Caco-2 (cell line): ENCODE data around the gene SKIC2. TPM values are rescaled to one million over a fixed set of nuclear protein-coding genes. Genes with fewer than 3 reads are reported as not detected.
"Not testable (repeated sequence)": the region's sequence is repeated elsewhere in the genome, so short reads cannot be mapped to it uniquely, and the experiment has no call there.

Experiments
- BruUV-seq: library from RNA; stranded (reverse); fragments of 400-500 nt; replicated peaks from 2 replicates; lab custom pipeline; 2021; lab: Mats Ljungman, UMichigan
- CTCF ChIA-PET: fragments of 300-600 bp; sonication (Branson Sonifier 250); formaldehyde crosslinking; loops from one replicate; lab custom pipeline; 2022; ENCODE audit warnings: antibody characterized with exemption; lab: Charles Lee
- POLR2A ChIA-PET: fragments of 300-600 bp; sonication (Branson Sonifier 250); formaldehyde crosslinking; loops from one replicate; lab custom pipeline; 2022; ENCODE audit warnings: antibody characterized with exemption; lab: Charles Lee
- DNase-seq, 2 experiments: peaks; one replicate each; pipeline versions ENCODE4 v3.0.0 to v3.0.0-alpha.2; 2020 to 2022
- H3K27me3 ChIP-seq: replicated peaks from 2 replicates; pipeline ENCODE4 v1.6.0; 2011; ENCODE audit warnings: low read length; ENCODE audit not compliant: control insufficient read depth, insufficient read depth
- H3K36me3 ChIP-seq: 2 replicates; pipeline ENCODE4 v1.5.1; 2011; ENCODE audit warnings: low read length; ENCODE audit not compliant: control insufficient read depth, insufficient read depth
- H3K4me1 ChIP-seq: fragments of 250-450 bp; sonication (Bioruptor Pico); 2 replicates; pipeline ENCODE4 v1.5.1; 2020; ENCODE audit warnings: mild to moderate bottlenecking
- H3K4me3 ChIP-seq: 2 replicates; pipeline ENCODE4 v1.5.1; 2011; ENCODE audit warnings: low read depth, mild to moderate bottlenecking, control low read depth, low read length
- H3K9me3 ChIP-seq: fragments of 250-450 bp; sonication (Bioruptor Pico); 2 replicates; pipeline ENCODE4 v1.5.1; 2020; ENCODE audit warnings: mild to moderate bottlenecking, moderate library complexity
- H3K27ac Mint-ChIP-seq: one replicate; pipeline ENCODE4 v1.8.0; 2022; ENCODE audit warnings: mixed read lengths; ENCODE audit not compliant: unreplicated experiment
- H3K27me3 Mint-ChIP-seq: one replicate; pipeline ENCODE4 v1.8.0; 2022; ENCODE audit warnings: mixed read lengths; ENCODE audit not compliant: insufficient read depth, unreplicated experiment
- H3K36me3 Mint-ChIP-seq: one replicate; pipeline ENCODE4 v1.8.0; 2022; ENCODE audit warnings: mild to moderate bottlenecking, mixed read lengths; ENCODE audit not compliant: insufficient read depth, unreplicated experiment
- H3K4me1 Mint-ChIP-seq: one replicate; pipeline ENCODE4 v1.8.0; 2022; ENCODE audit warnings: low read depth, mixed read lengths; ENCODE audit not compliant: unreplicated experiment
- H3K4me3 Mint-ChIP-seq: one replicate; pipeline ENCODE4 v1.8.0; 2022; ENCODE audit warnings: mild to moderate bottlenecking, moderate library complexity, mixed read lengths; ENCODE audit not compliant: unreplicated experiment
- H3K9me3 Mint-ChIP-seq: one replicate; pipeline ENCODE4 v1.8.0; 2022; ENCODE audit warnings: mixed read lengths; ENCODE audit not compliant: unreplicated experiment
- intact Hi-C: fragments of 100-400 bp; cut with micrococcal nuclease; formaldehyde crosslinking; loops from one replicate; pipeline ENCODE4 v1.10.0; 2022; ENCODE audit not compliant: unreplicated experiment
- total RNA-seq: library from RNA; stranded (reverse); gene quantifications from 2 replicates; pipeline ENCODE4 v1.2.3, GENCODE V29; 2022
- TF ChIP-seq, protein P1 (sequence below), 2 experiments: fragments of 200-600 bp in 1 of 2; IDR thresholded peaks; 1 replicate in 1 of 2; 2 replicates in 1 of 2; pipeline versions ENCODE4 v1.5.1 to v1.8.0; 2011 to 2022; ENCODE audit warnings: antibody characterized with exemption in 1 of 2, control low read depth in 1 of 2, inconsistent platforms in 1 of 2, low read depth in 1 of 2, low read length in 1 of 2, mild to moderate bottlenecking in 1 of 2, moderate library complexity in 1 of 2; ENCODE audit not compliant: insufficient read depth in 1 of 2, severe bottlenecking in 1 of 2, unreplicated experiment in 1 of 2

The SKIC2 gene
- total RNA-seq, 1 experiment from 2014 or later: 70.0 TPM

GRCh38 chr6:31971993-31972708, 13.2 kb downstream of the SKIC2 start, which contains the start of gene DXO:
Gene DXO (minus strand): TSS chr6:31972138. CDS start chr6:31971675, 463 bp downstream.
- intact Hi-C loops: loop anchor here (1.0 kb wide), 1 partner anchor 13 kb away; the partner anchor contains the start of gene SKIC2
- no peaks in the 10 kb centered on the region for H3K27me3 Mint-ChIP-seq
- Histone ChIP-seq H3K36me3 (peaks cover 1% of the 10 kb centered on the region; the same call in 1 of the 2 replicates), H3K27me3 (no peaks in the 10 kb centered on the region), H3K4me3 (peak within 1 kb of the TSS; percentile 76), H3K9me3 (no peaks in the 10 kb centered on the region), H3K4me1 (peaks cover 5% of the 10 kb centered on the region; the same call in 1 of the 2 replicates)
- TF ChIP-seq, protein P1, sequence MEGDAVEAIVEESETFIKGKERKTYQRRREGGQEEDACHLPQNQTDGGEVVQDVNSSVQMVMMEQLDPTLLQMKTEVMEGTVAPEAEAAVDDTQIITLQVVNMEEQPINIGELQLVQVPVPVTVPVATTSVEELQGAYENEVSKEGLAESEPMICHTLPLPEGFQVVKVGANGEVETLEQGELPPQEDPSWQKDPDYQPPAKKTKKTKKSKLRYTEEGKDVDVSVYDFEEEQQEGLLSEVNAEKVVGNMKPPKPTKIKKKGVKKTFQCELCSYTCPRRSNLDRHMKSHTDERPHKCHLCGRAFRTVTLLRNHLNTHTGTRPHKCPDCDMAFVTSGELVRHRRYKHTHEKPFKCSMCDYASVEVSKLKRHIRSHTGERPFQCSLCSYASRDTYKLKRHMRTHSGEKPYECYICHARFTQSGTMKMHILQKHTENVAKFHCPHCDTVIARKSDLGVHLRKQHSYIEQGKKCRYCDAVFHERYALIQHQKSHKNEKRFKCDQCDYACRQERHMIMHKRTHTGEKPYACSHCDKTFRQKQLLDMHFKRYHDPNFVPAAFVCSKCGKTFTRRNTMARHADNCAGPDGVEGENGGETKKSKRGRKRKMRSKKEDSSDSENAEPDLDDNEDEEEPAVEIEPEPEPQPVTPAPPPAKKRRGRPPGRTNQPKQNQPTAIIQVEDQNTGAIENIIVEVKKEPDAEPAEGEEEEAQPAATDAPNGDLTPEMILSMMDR (IDR thresholded peaks at IDR 0.05; ENCODE audit: insufficient read depth in 1 of 2, low read depth in 1 of 2, low read length in 1 of 2, severe bottlenecking in 1 of 2, unreplicated experiment in 1 of 2): no peak
- H3K36me3 Mint-ChIP-seq: peaks cover 68% of the 10 kb centered on the region
- ChIA-PET POLR2A (interaction anchor here (0.6 to 2.4 kb wide), 13 partner anchors 13 to 225 kb away, joined by 3 to 18 read pairs (median 4); partner anchors contain the start of genes CFB, HSPA1A, HSPA1B and HSPA1L), CTCF (interaction anchor here (1.3 to 1.6 kb wide), 2 partner anchors 20 to 74 kb away, joined by 3 to 4 read pairs; no protein-coding TSS in a partner anchor)
- H3K4me3 Mint-ChIP-seq: peak within 1 kb of the TSS; percentile 67
- no TSS peak for BruUV-seq
- H3K4me1 Mint-ChIP-seq: peaks cover 21% of the 10 kb centered on the region
- H3K27ac Mint-ChIP-seq: peak within 1 kb of the TSS; percentile 82
- peak; percentile 97 to 98 for DNase-seq
- H3K9me3 Mint-ChIP-seq: no peaks in the 10 kb centered on the region

DNA sequence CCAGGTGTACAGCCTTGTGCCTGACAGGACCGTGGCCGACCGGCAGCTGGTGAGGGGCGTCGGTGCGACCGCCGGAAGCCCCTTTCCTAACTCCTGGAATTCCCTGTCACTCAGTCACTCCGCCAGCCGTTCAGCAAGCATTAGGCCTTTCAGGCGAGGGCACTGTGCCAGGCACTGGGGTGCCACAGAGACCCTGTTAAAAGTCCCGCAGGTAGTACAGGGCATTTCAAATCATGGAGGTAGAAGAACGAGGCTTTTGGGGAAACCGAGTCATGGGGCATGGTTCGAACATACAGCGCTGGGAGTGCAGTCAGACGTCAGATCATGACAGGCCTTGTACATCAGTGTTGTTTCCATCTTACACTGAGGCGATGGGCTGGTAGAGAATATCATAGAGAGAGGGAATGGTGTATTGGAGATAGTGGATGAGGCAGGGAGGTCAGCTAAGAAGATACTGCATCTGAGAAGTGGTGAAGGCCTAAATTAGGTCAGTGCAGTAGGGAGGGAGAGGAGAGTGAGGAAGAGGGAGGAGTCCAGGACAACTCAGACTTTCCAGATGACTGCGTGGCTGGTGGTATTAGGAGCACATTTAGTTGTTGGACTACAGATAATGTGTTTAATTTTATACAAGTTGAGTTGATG, 13.9 kb downstream of the SKIC2 start:
- H3K27me3 ChIP-seq: no peaks in the 10 kb centered on the region
- H3K4me1 ChIP-seq: peaks cover 5% of the 10 kb centered on the region; the same call in 1 of the 2 replicates
- no peaks in the 10 kb centered on the region for H3K9me3 ChIP-seq
- Mint-ChIP-seq H3K36me3 (peaks cover 66% of the 10 kb centered on the region), H3K9me3 (no peaks in the 10 kb centered on the region), H3K27ac (peak overlapping the region; percentile 82), H3K4me3 (peak overlapping the region; percentile 67), H3K27me3 (no peaks in the 10 kb centered on the region), H3K4me1 (peaks cover 21% of the 10 kb centered on the region)
- peaks cover 1% of the 10 kb centered on the region; the same call in 1 of the 2 replicates for H3K36me3 ChIP-seq
- intact Hi-C loops: loop anchor here (1.0 kb wide), 1 partner anchor 14 kb away; the partner anchor contains the start of gene SKIC2
- H3K4me3 ChIP-seq: peak overlapping the region; percentile 76
- DNase-seq: no peak
- ChIA-PET POLR2A (interaction anchor here (0.6 to 2.4 kb wide), 3 partner anchors 14 to 220 kb away, joined by 5 to 18 read pairs (median 10); partner anchors contain the start of genes NELFE and SKIC2), CTCF (interaction anchor here (1.3 to 1.6 kb wide), 2 partner anchors 20 to 74 kb away, joined by 3 to 4 read pairs; no protein-coding TSS in a partner anchor)
- TF ChIP-seq, protein P1 (IDR thresholded peaks at IDR 0.05; ENCODE audit: insufficient read depth in 1 of 2, low read depth in 1 of 2, low read length in 1 of 2, severe bottlenecking in 1 of 2, unreplicated experiment in 1 of 2): no peak
- TSS peak; percentile 58 for BruUV-seq

- H3K36me3 Mint-ChIP-seq: peaks cover 40% of the 10 kb centered on the region
- H3K27me3 Mint-ChIP-seq, H3K9me3 Mint-ChIP-seq, H3K9me3 ChIP-seq, H3K4me1 ChIP-seq, intact Hi-C loops, H3K27me3 ChIP-seq, H3K36me3 ChIP-seq, H3K27ac Mint-ChIP-seq, POLR2A ChIA-PET, CTCF ChIA-PET, DNase-seq, BruUV-seq, H3K4me3 Mint-ChIP-seq, H3K4me3 ChIP-seq: not testable (repeated sequence)
- peaks cover 12% of the 10 kb centered on the region for H3K4me1 Mint-ChIP-seq
Observed at GRCh38 chr6:31976065-31976464, 17.1 kb downstream of the SKIC2 start.
